Measurements from ENCODE around the gene GRK4. TPM values are rescaled to one million over a fixed set of nuclear protein-coding genes. Genes with fewer than 3 reads are reported as not detected.

GRK4 gene
- total and polyA plus RNA-seq, 2 of the 8 experiments (the other 6 are each of a cell fraction or from before 2014, with no cell fraction given): 0.77 to 1.8 TPM

- DNase-seq (ENCODE audit: low read depth in 1 of 2, low spot score in 2 of 2) (no peak), FAIRE-seq (no peak)
- Histone ChIP-seq H3K27me3 (replicated peaks in 1 of 4; ENCODE audit: control insufficient read depth in 3 of 4, extremely low read depth in 1 of 4, insufficient read depth in 3 of 4, low read length in 3 of 4) (no peaks in the 10 kb centered on the region), H4K20me1 (replicated peaks in 1 of 2; ENCODE audit: control insufficient read depth in 1 of 2, insufficient read depth in 2 of 2, low read length in 2 of 2) (peaks cover 13 to 34% of the 10 kb centered on the region in 2 experiments), H3K4me1 (replicated peaks in 1 of 4; ENCODE audit: control insufficient read depth in 3 of 4, insufficient read depth in 4 of 4, low read length in 3 of 4) (peaks cover 0 to 14% (median 7%) of the 10 kb centered on the region in 4 experiments; a peak in 6 of 7 replicates), H4K5ac (ENCODE audit: insufficient read length, low read depth, low read length) (no peak overlapping the region), H3K4me3 (ENCODE audit: extremely low read depth in 1 of 4, insufficient read depth in 2 of 4, low read depth in 3 of 4, low read length in 4 of 4) (no peak overlapping the region), H2BK120ac (replicated peaks; ENCODE audit: low read depth, low read length) (no peak overlapping the region), H2BK20ac (ENCODE audit: low read length) (no peak overlapping the region), H3K36me3 (ENCODE audit: control insufficient read depth in 2 of 4, insufficient read depth in 4 of 4, low read length in 3 of 4) (peaks cover 26 to 44% (median 36%) of the 10 kb centered on the region in 4 experiments), H3K18ac (ENCODE audit: extremely low read depth, low read length) (no peak overlapping the region), H2AK5ac (ENCODE audit: low read depth, low read length) (no peak overlapping the region), H3K4ac (replicated peaks; ENCODE audit: insufficient read length, low read depth, low read length) (no peak overlapping the region), H4K8ac (ENCODE audit: extremely low read depth, insufficient read depth, low read length) (no peak overlapping the region), H3K23ac (ENCODE audit: insufficient read length) (no peak overlapping the region), H3K79me1 (ENCODE audit: low read depth, low read length) (peaks cover 10% of the 10 kb centered on the region), H3K56ac (replicated peaks; ENCODE audit: insufficient read length, low read depth, low read length) (no peak overlapping the region), H4K91ac (replicated peaks; ENCODE audit: insufficient read length, low read length) (no peak overlapping the region), H2AFZ (ENCODE audit: low read length) (no peak overlapping the region), H3K23me2 (ENCODE audit: low read depth, low read length) (peaks cover 15% of the 10 kb centered on the region), H3K27ac (ENCODE audit: low read depth, low read length) (no peak overlapping the region), H2BK15ac (ENCODE audit: low read length) (no peak overlapping the region), H3K79me2 (ENCODE audit: control insufficient read depth in 1 of 2, insufficient read depth in 2 of 2, low read length in 2 of 2) (peaks cover 0 to 19% of the 10 kb centered on the region in 2 experiments; a peak in 2 of 4 replicates), H3K4me2 (ENCODE audit: insufficient read depth in 1 of 2, low read depth in 2 of 2, low read length in 2 of 2) (no peak overlapping the region; a peak in 1 of 4 replicates), H2BK5ac (ENCODE audit: low read depth, low read length) (no peak overlapping the region), H3K9me3 (ENCODE audit: insufficient read depth in 2 of 2, low read depth in 1 of 2, low read length in 1 of 2) (no peaks in the 10 kb centered on the region; a peak in 1 of 4 replicates), H2BK12ac (ENCODE audit: low read depth, low read length) (no peak overlapping the region), H3K14ac (ENCODE audit: insufficient read length) (no peak overlapping the region), H3K9ac (replicated peaks in 1 of 4; ENCODE audit: extremely low read depth in 1 of 4, low read depth in 3 of 4, low read length in 3 of 4) (no peak overlapping the region; a peak in 1 of 7 replicates)
- POLR2A ChIA-PET (ENCODE audit: partially characterized antibody): interaction anchor here (0.7 to 6.0 kb wide), 12 partner anchors 10 to 173 kb away, joined by 3 to 45 read pairs (median 4); no protein-coding TSS in a partner anchor
- CTCF ChIA-PET (ENCODE audit: partially characterized antibody): interaction anchor here (0.9 to 2.0 kb wide), 4 partner anchors 9 to 27 kb away, joined by 4 to 9 read pairs (median 4); no protein-coding TSS in a partner anchor
- 89% methylated on average over 6 of the region's 6 CpGs; no CpG with 5 or more reads in 1 of the 2 experiments for WGBS, 2 experiments (ENCODE audit: extremely low coverage in 1 of 2, insufficient coverage in 1 of 2, insufficient read length in 1 of 2, insufficient replicate concordance in 2 of 2, low coverage in 1 of 2, low lambda C conversion rate in 2 of 2, missing lambda C conversion rate in 1 of 2)
- TF ChIP-seq EP300 (IDR thresholded peaks at IDR 0.05; ENCODE audit: borderline replicate concordance in 1 of 2, low read depth in 2 of 2, low read length in 2 of 2) (no peak), TCF12 (IDR thresholded peaks at IDR 0.05; ENCODE audit: low read depth, low read length) (no peak), RAD21 (IDR thresholded peaks at IDR 0.05 in 1 of 2, conservative IDR thresholded peaks at IDR 0.05 in 1 of 2; ENCODE audit: low read depth in 2 of 2, low read length in 2 of 2) (no peak), SP2 (IDR thresholded peaks at IDR 0.05; ENCODE audit: low read length) (no peak), TAF1 (IDR thresholded peaks at IDR 0.05; ENCODE audit: low read depth, low read length) (no peak), JUN (IDR thresholded peaks at IDR 0.05; ENCODE audit: low read depth, low read length) (no peak), TEAD4 (IDR thresholded peaks at IDR 0.05; ENCODE audit: low read depth, low read length) (no peak), CEBPB (IDR thresholded peaks at IDR 0.05; ENCODE audit: low read depth, low read length) (no peak), SUZ12 (IDR thresholded peaks at IDR 0.05; ENCODE audit: low read length) (no peak), GTF2F1 (IDR thresholded peaks at IDR 0.05; ENCODE audit: borderline replicate concordance, low read depth, low read length) (no peak), BACH1 (IDR thresholded peaks at IDR 0.05; ENCODE audit: low read length) (no peak), CBX8 (IDR thresholded peaks at IDR 0.05; ENCODE audit: borderline replicate concordance, low read depth, low read length) (no peak)
Observed at GRCh38 chr4:2936773-2937145, 26.6 kb upstream of the GRK4 start.
